ENCODE results near the gene GPC6.

DNA sequence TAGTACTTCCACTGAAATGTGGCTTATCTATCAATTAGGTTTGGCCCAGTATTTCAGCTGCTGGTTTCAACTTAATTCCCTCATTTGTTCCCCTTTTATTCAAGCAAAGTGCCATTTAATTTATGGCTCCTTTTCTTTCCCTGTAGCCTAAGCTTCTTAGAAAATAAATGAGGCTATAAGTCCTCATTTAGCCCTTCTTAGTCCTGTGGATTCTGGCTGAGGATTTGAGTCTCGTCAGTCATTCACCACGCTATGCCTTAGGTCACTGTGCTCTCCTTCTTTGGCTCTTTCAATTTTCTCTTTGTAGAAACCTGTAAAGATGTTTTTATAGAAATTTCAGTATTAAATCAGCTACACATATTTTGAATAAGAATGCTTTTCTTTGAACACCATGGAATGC is 579.1 kb downstream of the GPC6 start:
- TF ChIP-seq, protein P1, sequence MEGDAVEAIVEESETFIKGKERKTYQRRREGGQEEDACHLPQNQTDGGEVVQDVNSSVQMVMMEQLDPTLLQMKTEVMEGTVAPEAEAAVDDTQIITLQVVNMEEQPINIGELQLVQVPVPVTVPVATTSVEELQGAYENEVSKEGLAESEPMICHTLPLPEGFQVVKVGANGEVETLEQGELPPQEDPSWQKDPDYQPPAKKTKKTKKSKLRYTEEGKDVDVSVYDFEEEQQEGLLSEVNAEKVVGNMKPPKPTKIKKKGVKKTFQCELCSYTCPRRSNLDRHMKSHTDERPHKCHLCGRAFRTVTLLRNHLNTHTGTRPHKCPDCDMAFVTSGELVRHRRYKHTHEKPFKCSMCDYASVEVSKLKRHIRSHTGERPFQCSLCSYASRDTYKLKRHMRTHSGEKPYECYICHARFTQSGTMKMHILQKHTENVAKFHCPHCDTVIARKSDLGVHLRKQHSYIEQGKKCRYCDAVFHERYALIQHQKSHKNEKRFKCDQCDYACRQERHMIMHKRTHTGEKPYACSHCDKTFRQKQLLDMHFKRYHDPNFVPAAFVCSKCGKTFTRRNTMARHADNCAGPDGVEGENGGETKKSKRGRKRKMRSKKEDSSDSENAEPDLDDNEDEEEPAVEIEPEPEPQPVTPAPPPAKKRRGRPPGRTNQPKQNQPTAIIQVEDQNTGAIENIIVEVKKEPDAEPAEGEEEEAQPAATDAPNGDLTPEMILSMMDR (IDR thresholded peaks at IDR 0.05) = no peak
- no peak for TF ChIP-seq EZH2 (IDR thresholded peaks at IDR 0.05; ENCODE audit: borderline replicate concordance, insufficient read depth, low read depth, low read length, poor library complexity, severe bottlenecking)

Data from B cell (primary cell).